Eye (tissue), 1 donor: ENCODE measurements around the gene C22orf42.

Source experiments
- DNase-seq: peaks from one replicate; pipeline ENCODE4 v3.0.0-alpha.2; 2015

The C22orf42 gene

DNA sequence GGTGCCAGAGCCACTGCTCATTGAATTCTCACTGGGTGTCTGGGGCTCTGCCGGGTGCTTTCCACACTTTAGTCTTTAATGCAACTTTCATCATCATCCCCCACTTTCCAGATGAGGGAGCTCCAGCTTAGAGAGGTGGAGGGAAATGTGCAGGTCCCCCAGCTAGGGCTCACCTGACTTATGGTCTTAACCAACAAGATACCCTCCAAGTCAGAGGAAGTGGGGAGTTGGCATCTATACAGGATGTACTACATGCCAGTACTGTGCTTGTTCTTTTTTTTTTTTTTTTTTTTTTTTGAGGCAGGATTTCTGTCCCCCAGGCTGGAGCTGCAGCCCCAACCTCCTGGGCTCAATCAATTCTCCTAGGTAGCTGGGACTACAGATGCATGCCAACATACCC, 26.3 kb downstream of the C22orf42 start:
- DNase-seq: no peak

DNA sequence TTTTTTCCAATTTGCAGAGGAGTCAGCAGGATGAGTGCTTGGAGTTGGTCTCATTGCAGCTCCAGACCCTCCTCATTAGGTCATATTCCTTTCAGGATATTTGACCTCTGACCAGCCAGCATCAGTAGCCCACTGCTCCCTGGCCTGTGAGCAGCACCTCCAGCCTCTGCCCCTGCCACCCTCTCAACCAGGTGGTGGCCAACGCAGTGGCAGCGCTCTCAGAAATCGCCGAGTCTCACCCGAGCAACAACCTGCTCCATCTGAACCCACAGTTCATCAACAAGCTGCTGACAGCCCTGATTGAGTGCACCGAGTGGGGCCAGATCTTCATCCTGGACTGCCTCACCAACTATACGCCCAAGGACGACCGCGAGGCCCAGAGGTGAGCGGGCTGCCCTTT, 27.0 kb downstream of the C22orf42 start:
- no peak for DNase-seq

DNA sequence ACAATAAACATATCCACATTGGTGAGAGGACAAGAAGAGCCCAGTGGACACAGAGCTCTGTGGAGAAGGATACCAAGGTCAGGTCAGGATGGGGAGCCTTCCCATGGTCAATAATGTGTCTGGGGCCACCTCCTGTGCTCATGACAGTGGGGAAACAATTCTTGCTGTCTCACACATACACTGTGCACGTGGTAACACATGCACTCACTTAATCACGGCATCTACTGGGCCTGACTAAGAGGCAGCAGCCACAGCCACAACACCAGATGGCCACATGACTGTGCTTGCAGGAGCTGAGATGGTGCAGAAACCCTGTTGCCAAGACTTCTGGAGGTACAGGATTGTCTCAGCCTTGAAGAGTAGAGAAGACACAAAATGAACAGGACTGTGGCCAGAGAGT, 28.6 kb downstream of the C22orf42 start:
- no peak for DNase-seq

DNA sequence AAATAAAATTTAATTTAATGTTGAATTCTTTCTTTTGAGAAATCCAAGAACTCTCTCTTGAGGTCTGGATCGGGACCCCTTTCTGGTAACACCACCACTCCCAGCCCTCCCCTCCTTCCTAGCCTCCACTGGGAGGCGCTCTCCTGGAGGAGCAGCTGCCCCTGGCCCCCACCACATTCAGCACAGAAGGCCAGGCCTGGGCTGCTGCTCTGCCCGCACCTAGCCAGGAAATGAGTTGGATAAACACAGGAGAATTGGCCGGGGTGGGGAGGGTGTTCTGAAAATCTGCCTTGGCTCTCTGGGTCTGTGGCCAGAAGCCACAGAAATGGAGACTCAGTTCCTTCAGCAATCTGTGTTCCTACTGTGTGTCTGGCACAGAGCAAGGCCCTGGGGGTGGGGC, 31.2 kb downstream of the C22orf42 start:
- no peak for DNase-seq

DNA sequence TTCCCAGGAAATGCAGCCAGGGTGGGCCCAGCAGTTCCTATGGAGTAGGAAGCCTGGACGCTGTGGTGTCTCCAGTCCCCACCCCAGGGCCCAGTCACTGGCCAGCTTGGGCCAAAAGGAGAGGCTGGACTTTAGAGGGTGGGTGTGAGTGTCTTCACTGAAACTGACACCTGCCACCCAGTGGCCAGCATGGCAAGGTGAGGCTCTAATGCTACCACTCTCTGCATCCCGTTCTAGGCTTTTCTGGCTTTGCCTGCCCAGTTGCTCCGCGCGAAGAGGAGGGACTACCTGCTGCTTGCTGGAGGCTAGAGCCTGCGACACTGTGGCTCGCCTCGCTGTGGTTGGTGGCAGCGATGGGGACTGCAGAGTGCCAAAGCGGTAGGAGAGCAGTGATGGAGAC, 35.4 kb downstream of the C22orf42 start:
- no peak for DNase-seq

DNA sequence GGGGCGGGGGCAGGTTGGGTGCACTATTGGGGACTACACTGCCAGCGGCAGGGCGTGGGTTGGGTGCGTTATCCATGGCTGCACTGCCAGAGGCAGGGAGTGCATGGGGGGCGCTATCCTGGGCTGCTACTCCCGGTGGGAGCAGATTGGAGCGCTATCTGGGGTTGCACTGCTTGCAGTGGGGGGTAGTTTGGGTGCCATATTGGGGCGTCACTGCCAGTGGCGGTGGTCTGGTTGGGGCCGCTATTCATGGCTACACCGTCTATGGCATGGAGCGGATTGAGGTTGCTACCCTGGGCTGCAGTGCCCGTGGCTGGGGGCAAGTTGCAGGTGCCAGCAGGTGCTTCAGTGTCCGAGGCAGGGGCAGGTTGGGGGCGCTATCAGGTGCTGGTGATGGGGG, 36.2 kb downstream of the C22orf42 start:
- no peak for DNase-seq

DNA sequence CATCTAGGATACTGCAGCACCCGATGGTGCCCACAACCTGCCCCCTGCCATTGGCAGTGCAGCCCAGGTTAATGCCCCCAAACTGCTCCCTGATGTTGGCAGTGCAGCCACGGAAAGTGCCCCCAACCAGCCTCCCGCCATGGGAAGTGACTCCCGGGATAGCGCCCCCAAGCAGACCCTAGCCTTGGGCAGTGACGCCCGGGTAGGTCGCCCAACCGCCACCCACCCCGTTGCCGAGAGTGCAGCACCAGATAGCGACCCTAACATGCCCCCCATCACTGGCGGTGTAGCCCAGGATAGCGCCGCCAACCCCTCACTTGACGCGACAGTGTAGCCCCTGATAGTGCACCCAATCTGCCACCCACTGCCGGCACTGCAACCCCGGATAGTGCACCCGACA, 38.5 kb downstream of the C22orf42 start:
- DNase-seq: no peak

DNA sequence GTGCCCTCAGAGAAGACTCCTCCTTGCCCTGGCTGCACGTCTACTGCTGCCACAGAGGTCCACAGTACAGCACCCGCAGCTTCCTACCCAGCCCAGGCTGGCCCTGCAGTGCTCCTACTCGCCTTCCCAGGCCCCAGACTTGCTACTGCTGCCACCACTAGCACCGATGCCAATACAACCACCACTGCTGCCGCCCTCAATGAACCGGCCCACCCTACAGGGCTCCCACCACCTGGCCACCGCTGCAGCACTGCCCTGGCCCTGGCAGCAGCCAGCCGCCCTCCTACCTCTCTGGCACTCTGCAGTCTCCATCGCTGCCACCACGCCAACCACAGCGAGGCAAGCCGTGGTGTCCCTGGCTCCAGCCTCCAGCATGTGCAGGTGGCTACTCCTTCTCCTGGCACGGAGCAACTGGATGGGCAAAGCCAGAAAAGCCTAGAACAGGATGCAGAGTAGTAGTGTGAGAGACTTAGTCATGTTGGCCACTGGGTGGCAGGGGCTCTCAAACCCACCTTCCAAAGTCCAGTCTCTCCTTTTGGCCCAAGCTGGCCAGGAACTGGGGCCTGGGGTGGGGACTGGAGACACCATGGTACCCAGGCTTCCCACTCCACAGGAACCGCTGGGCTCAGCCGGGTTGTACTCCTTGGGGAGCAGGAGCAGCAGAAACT, 39.4 kb downstream of the C22orf42 start:
- DNase-seq: no peak

DNA sequence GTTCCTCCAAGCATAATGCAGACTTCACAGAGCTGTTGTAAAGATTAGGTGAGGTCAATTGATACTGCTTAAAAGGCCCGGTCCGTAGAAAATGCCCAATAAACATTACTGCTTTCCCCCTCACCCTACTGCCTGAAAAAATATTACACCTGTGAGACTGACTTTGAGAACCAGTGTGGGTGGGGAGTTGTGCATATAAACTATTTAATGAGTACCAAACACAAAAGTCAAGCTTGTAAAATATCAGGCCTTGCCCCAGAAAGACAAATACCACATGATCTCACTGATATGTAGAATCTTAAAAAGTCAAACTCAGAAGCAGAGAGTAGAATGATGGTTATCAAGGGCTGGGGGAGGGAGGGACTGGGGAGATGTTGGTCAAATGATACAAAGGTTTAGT, 46.7 kb downstream of the C22orf42 start:
- DNase-seq: no peak

DNA sequence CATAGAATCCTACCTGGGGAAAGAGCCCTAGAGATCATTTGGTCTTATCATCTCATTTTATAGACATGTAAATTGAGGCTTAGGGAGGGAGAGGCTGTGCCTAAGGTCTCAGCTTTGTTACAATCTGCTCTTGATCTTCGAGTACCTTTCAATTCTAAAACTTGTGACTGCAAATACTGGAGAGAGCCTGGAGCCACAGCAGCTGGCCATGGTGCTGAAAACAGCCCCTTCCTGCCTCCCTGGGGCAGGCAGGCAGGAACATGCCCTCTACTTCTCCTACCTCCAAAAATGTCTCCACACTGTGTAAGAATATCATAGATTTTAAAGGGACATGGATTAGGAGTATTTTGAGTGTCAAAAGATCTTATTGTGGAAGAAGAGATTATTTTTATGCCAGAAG, 52.2 kb downstream of the C22orf42 start:
- peak; percentile 45 for DNase-seq

DNA sequence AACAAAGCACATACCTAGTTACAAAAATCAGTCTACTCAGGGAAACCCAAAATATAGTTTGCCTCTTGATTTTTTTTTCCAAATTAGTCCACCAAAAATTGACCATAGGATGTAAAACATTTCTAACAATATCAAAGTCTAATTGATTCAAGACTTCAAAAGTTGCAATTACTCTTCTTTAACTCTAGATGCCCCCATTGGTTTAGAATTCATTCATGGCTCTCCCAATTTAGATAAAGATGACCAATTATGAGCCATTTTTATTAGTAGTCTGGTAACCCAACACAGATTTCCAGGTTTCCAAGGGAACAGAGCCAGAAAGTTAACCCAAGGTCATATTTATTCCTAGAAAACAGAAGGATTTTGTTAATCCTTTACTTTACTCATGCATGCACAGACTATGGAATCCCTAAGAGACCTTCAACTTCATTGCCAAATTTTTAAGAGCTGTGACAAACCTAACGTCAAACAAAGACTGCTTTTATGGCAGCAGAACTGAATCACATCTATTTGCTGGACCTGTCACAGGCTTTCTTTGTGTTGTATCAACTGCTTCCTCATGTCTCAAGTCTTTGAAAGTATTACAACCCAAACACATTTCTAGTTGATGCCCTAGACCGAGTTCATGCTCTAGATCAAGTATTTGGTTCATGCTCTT, 55.3 kb downstream of the C22orf42 start:
- DNase-seq: peak; percentile 3

DNA sequence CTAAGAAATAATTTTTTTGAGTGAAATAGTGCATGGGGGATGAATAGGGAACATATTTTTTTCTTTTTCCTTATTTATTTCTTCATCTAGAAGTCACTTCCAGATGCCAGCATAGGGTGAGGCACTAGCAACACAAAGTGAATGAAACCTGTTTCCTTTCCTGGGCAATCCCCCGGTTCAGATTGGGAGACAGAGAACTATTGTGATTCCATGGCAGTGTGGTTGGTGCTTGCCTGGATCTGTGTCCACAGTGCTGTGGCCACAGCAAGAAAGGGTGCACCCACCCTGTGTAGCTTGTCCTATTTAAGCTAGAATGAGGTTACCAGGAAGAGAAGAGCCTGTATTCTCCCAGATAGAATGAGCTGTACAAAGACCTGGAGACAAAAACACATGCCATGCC, 58.4 kb downstream of the C22orf42 start:
- no peak for DNase-seq
